Liver (tissue), 3 donors: ENCODE results near the gene XYLT1.

Experiments used
- EGR1 ChIP-seq, 2 donors: IDR thresholded peaks; 2 replicates each; pipeline ENCODE4 v1.6.1; 2016 to 2018; ENCODE audit warnings: antibody characterized with exemption in 2 of 2, low read depth in 2 of 2
- FOXA2 ChIP-seq: IDR thresholded peaks from 2 replicates; pipeline ENCODE4 v1.6.1; 2016; ENCODE audit warnings: antibody characterized with exemption
- GABPA ChIP-seq, 2 donors: IDR thresholded peaks in 1 of 2; conservative IDR thresholded peaks in 1 of 2; 2 replicates each; pipeline ENCODE4 v1.6.1; 2016; ENCODE audit warnings: antibody characterized with exemption in 2 of 2, mild to moderate bottlenecking in 1 of 2, moderate library complexity in 1 of 2
- JUND ChIP-seq, 2 donors: IDR thresholded peaks; 2 replicates each; pipeline ENCODE4 v1.6.1; 2016; ENCODE audit warnings: antibody characterized with exemption in 2 of 2
- RAD21 ChIP-seq, 2 donors: IDR thresholded peaks; 2 replicates each; pipeline ENCODE4 v1.6.1; 2016; ENCODE audit warnings: antibody characterized with exemption in 2 of 2, mild to moderate bottlenecking in 2 of 2
- RXRA ChIP-seq, 2 donors: IDR thresholded peaks; 2 replicates each; pipeline ENCODE4 v1.6.1; 2017 to 2018; ENCODE audit warnings: antibody characterized with exemption in 2 of 2, mild to moderate bottlenecking in 1 of 2
- TAF1 ChIP-seq: conservative IDR thresholded peaks from 2 replicates; pipeline ENCODE4 v1.6.1; 2016; ENCODE audit warnings: antibody characterized with exemption, mild to moderate bottlenecking
- TF ChIP-seq, protein P1 (sequence below): fragments of 150-350 bp; IDR thresholded peaks from 2 replicates; pipeline ENCODE4 v1.5.1; 2017; ENCODE audit warnings: improper control_type of control experiment, low read depth, low read length; ENCODE audit not compliant: missing input control
- TF ChIP-seq, protein P2 (sequence below): IDR thresholded peaks from 2 replicates; pipeline ENCODE4 v1.6.1; 2016; ENCODE audit warnings: antibody characterized with exemption
- TF ChIP-seq, protein P3 (sequence below): IDR thresholded peaks from 2 replicates; pipeline ENCODE4 v1.6.1; 2016; ENCODE audit warnings: antibody characterized with exemption
- TF ChIP-seq, protein P4 (sequence below): IDR thresholded peaks from 2 replicates; pipeline ENCODE4 v1.6.1; 2016; ENCODE audit warnings: antibody characterized with exemption, mild to moderate bottlenecking
- donor health status: healthy.
- donor health status: healthy.

DNA sequence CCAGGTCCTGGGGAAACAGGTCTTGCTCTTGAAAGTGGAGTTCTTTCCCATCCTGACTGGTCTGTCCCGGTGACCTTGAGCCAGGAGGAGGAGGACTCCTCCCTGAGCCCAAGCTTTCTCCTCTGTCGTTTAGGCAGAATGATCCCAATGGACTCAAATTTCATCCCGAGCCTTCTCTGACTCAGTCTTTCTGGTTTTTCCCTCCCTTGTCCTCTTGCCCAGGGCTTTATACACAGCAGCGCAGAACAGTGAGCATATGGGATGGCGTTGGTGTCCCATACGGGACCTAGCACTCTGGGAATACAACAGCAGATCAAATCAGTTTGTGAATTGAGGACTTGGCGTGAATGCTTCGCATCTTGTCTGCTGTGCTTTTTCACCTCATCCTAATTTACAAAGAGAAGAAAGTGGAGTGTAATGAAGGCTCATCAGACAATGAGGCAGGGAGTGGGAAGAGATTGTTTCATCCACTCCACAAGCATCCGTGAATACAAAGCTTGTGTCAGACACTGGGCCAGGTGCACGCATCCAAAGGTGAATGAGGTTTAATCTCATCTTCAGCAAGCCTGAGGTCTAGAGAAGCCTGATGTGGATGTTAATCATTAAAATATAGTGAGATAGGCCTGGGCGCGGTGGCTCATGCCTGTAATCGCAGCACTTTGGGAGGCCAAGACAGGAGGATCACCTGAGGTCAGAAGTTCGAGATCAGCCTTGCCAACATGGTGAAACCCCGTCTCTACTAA, 1.1 kb upstream of the XYLT1 start:
- no peak for TF ChIP-seq EGR1 (IDR thresholded peaks at IDR 0.05; ENCODE audit: low read depth in 2 of 2)
- TF ChIP-seq FOXA2, result no peak
- TF ChIP-seq TAF1, result no peak
- TF ChIP-seq JUND (IDR thresholded peaks at IDR 0.05), result no peak
- TF ChIP-seq, protein P1, sequence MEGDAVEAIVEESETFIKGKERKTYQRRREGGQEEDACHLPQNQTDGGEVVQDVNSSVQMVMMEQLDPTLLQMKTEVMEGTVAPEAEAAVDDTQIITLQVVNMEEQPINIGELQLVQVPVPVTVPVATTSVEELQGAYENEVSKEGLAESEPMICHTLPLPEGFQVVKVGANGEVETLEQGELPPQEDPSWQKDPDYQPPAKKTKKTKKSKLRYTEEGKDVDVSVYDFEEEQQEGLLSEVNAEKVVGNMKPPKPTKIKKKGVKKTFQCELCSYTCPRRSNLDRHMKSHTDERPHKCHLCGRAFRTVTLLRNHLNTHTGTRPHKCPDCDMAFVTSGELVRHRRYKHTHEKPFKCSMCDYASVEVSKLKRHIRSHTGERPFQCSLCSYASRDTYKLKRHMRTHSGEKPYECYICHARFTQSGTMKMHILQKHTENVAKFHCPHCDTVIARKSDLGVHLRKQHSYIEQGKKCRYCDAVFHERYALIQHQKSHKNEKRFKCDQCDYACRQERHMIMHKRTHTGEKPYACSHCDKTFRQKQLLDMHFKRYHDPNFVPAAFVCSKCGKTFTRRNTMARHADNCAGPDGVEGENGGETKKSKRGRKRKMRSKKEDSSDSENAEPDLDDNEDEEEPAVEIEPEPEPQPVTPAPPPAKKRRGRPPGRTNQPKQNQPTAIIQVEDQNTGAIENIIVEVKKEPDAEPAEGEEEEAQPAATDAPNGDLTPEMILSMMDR, result no peak
- TF ChIP-seq, protein P2, sequence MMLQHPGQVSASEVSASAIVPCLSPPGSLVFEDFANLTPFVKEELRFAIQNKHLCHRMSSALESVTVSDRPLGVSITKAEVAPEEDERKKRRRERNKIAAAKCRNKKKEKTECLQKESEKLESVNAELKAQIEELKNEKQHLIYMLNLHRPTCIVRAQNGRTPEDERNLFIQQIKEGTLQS, result no peak
- TF ChIP-seq RXRA (IDR thresholded peaks at IDR 0.05), result no peak
- TF ChIP-seq, protein P3, sequence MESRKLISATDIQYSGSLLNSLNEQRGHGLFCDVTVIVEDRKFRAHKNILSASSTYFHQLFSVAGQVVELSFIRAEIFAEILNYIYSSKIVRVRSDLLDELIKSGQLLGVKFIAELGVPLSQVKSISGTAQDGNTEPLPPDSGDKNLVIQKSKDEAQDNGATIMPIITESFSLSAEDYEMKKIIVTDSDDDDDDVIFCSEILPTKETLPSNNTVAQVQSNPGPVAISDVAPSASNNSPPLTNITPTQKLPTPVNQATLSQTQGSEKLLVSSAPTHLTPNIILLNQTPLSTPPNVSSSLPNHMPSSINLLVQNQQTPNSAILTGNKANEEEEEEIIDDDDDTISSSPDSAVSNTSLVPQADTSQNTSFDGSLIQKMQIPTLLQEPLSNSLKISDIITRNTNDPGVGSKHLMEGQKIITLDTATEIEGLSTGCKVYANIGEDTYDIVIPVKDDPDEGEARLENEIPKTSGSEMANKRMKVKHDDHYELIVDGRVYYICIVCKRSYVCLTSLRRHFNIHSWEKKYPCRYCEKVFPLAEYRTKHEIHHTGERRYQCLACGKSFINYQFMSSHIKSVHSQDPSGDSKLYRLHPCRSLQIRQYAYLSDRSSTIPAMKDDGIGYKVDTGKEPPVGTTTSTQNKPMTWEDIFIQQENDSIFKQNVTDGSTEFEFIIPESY, result no peak
- TF ChIP-seq, protein P4, sequence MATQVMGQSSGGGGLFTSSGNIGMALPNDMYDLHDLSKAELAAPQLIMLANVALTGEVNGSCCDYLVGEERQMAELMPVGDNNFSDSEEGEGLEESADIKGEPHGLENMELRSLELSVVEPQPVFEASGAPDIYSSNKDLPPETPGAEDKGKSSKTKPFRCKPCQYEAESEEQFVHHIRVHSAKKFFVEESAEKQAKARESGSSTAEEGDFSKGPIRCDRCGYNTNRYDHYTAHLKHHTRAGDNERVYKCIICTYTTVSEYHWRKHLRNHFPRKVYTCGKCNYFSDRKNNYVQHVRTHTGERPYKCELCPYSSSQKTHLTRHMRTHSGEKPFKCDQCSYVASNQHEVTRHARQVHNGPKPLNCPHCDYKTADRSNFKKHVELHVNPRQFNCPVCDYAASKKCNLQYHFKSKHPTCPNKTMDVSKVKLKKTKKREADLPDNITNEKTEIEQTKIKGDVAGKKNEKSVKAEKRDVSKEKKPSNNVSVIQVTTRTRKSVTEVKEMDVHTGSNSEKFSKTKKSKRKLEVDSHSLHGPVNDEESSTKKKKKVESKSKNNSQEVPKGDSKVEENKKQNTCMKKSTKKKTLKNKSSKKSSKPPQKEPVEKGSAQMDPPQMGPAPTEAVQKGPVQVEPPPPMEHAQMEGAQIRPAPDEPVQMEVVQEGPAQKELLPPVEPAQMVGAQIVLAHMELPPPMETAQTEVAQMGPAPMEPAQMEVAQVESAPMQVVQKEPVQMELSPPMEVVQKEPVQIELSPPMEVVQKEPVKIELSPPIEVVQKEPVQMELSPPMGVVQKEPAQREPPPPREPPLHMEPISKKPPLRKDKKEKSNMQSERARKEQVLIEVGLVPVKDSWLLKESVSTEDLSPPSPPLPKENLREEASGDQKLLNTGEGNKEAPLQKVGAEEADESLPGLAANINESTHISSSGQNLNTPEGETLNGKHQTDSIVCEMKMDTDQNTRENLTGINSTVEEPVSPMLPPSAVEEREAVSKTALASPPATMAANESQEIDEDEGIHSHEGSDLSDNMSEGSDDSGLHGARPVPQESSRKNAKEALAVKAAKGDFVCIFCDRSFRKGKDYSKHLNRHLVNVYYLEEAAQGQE, result no peak
- TF ChIP-seq GABPA (IDR thresholded peaks at IDR 0.05 in 1 of 2, conservative IDR thresholded peaks at IDR 0.05 in 1 of 2), result no peak
- no peak for TF ChIP-seq RAD21 (IDR thresholded peaks at IDR 0.05)
